CD4-positive, alpha-beta T cell treated with Interleukin-2 at 100 ng/mL for 4 hours (primary cell): ENCODE measurements around the gene TEX13B.

ENCODE experiments used
- DNase-seq: peaks from one replicate; pipeline ENCODE4 v3.0.0-alpha.2; 2020; ENCODE audit warnings: low spot score

TEX13B gene

GRCh38 chrX:107936434-107936730, 45.8 kb downstream of the TEX13B start:
- no peak for DNase-seq

DNA sequence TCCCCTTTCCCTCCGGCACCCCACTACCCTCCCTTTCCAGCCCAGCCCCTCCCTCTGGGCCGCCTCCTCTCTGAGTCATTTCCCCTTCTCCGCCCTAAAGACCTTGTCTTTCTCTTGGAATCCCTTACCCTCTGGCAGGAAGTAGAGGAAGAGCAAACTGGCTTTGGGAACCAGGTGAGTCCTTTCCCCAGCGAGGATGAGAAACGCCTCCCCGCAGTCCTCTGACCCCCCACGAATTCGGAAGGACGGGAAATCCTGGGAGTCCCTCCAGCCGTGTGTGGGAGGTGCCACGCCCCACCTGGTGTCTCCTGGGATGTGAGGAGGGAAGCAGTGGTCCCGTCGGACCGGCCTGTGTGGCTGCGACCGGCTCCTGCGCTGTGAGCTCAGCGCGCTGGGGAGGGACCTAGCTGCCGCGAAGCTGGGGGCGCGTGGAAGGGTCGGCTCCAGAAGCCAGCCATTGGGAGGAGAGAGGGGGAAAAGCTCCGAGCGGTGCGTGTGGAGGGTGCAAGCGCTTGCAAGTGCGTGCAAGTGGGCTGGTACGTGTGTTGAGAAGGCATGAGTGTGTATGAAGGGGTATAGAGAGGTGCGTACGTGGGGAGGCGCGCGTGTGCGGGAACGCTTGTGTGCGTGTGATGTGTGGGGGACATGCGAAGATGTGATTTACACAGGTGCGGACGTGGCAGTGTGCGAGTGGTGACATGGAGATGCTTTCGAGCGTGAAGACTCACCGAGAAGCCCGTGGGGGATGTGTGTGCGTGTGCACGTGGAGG, 46.3 kb downstream of the TEX13B start:
- DNase-seq = no peak

GRCh38 chrX:107935200-107935599, 47.0 kb downstream of the TEX13B start:
- DNase-seq = no peak

- no peak for DNase-seq
These were observed 47.9 kb downstream of the TEX13B start for GRCh38 chrX:107934262-107934661.
